ENCODE measurements around the gene UBE2Z.

UBE2Z gene

GRCh38 chr17:48951572-48951971 is 43.4 kb downstream of the UBE2Z start:
- TF ChIP-seq CTCF (IDR thresholded peaks at IDR 0.05; ENCODE audit: borderline replicate concordance, extremely low read depth, low read length, poor library complexity, severe bottlenecking), result no peak
- TF ChIP-seq EZH2 (IDR thresholded peaks at IDR 0.05; ENCODE audit: borderline replicate concordance, low read depth, low read length, severe bottlenecking), result no peak
- Histone ChIP-seq H3K4me3 (ENCODE audit: low read depth in 1 of 2, low read length in 2 of 2) (no peak overlapping the region), H2AFZ (ENCODE audit: low read depth, low read length) (no peak overlapping the region), H3K27ac (ENCODE audit: low read length) (no peak overlapping the region), H3K9me3 (ENCODE audit: insufficient read depth, low read length, severe bottlenecking) (no peaks in the 10 kb centered on the region), H3K79me2 (ENCODE audit: insufficient read depth, low read length) (no peaks in the 10 kb centered on the region), H3K4me2 (ENCODE audit: insufficient read depth, low read length) (no peak overlapping the region), H3K27me3 (ENCODE audit: insufficient read depth, low read length, poor library complexity) (no peaks in the 10 kb centered on the region), H4K20me1 (ENCODE audit: insufficient read depth, low read length) (no peaks in the 10 kb centered on the region), H3K9ac (ENCODE audit: low read depth, low read length) (no peak overlapping the region), H3K4me1 (ENCODE audit: insufficient read depth, low read length) (no peaks in the 10 kb centered on the region), H3K36me3 (ENCODE audit: insufficient read depth, low read length) (no peaks in the 10 kb centered on the region)
- ATAC-seq (ENCODE audit: insufficient read depth, low read depth) (no peak), DNase-seq (no peak)

DNA sequence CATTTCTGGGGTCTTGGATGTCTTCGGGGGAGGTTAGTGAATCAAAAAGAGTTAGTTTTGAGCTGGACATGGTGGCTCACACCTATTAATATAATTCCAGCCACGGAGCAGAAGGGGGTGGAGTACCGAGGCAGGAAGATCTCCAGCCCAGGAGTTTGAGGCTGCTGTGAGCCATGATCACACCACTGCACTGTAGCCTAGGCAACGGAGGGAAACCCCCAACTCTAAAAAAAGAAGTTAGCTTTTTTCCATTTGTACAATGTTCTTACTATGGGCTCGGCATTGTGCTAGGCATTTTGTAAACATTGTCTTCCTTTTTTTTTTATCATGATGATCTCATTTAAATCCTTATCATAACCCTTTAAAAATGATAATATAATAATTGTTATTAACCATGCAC is 44.7 kb downstream of the UBE2Z start:
- H3K4me1 ChIP-seq (ENCODE audit: insufficient read depth, low read length), result no peaks in the 10 kb centered on the region
- H3K27me3 ChIP-seq (ENCODE audit: insufficient read depth, low read length, poor library complexity), result no peaks in the 10 kb centered on the region
- no peak overlapping the region for H2AFZ ChIP-seq (ENCODE audit: low read depth, low read length)
- H3K27ac ChIP-seq (ENCODE audit: low read length), result no peak overlapping the region
- ATAC-seq (ENCODE audit: insufficient read depth, low read depth) (no peak), DNase-seq (no peak)
- no peak overlapping the region for H3K9ac ChIP-seq (ENCODE audit: low read depth, low read length)
- no peaks in the 10 kb centered on the region for H3K79me2 ChIP-seq (ENCODE audit: insufficient read depth, low read length)
- H3K4me3 ChIP-seq (ENCODE audit: low read depth in 1 of 2, low read length in 2 of 2), result no peak overlapping the region
- no peaks in the 10 kb centered on the region for H4K20me1 ChIP-seq (ENCODE audit: insufficient read depth, low read length)
- TF ChIP-seq CTCF (IDR thresholded peaks at IDR 0.05; ENCODE audit: borderline replicate concordance, extremely low read depth, low read length, poor library complexity, severe bottlenecking), result no peak
- TF ChIP-seq EZH2 (IDR thresholded peaks at IDR 0.05; ENCODE audit: borderline replicate concordance, low read depth, low read length, severe bottlenecking), result no peak
- H3K9me3 ChIP-seq (ENCODE audit: insufficient read depth, low read length, severe bottlenecking), result no peaks in the 10 kb centered on the region
- H3K36me3 ChIP-seq (ENCODE audit: insufficient read depth, low read length), result no peaks in the 10 kb centered on the region
- H3K4me2 ChIP-seq (ENCODE audit: insufficient read depth, low read length), result no peak overlapping the region

DNA sequence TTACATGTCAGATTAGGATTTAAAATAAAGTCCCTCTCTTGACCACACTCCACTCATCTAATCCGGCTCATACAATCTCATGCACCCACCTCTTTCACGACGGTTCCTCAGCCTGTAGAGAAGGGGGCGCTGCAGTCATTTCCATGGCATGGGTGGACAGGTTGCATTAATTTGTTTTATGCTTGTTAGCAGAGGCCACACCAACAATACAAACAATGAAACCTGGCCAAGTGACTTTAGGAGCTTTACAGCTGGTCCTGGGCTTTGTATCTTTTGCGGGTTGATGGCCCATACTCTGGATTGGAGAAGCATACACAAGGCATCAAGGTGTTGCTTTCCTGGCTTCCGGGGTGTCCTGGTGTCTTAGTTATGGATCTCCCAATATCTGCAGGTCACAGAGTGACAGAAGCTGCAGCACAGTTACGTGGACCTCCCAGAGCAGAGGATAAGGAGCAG is 46.1 kb downstream of the UBE2Z start:
- no peaks in the 10 kb centered on the region for H3K9me3 ChIP-seq (ENCODE audit: insufficient read depth, low read length, severe bottlenecking)
- no peak overlapping the region for H3K4me2 ChIP-seq (ENCODE audit: insufficient read depth, low read length)
- TF ChIP-seq CTCF (IDR thresholded peaks at IDR 0.05; ENCODE audit: borderline replicate concordance, extremely low read depth, low read length, poor library complexity, severe bottlenecking) (peak; percentile 30), EZH2 (IDR thresholded peaks at IDR 0.05; ENCODE audit: borderline replicate concordance, low read depth, low read length, severe bottlenecking) (no peak)
- no peak overlapping the region for H3K9ac ChIP-seq (ENCODE audit: low read depth, low read length)
- no peaks in the 10 kb centered on the region for H3K79me2 ChIP-seq (ENCODE audit: insufficient read depth, low read length)
- no peak overlapping the region for H3K4me3 ChIP-seq (ENCODE audit: low read depth in 1 of 2, low read length in 2 of 2)
- DNase-seq, result no peak
- H3K27ac ChIP-seq (ENCODE audit: low read length), result no peak overlapping the region
- ATAC-seq (ENCODE audit: insufficient read depth, low read depth), result no peak
- H4K20me1 ChIP-seq (ENCODE audit: insufficient read depth, low read length), result no peaks in the 10 kb centered on the region
- no peak overlapping the region for H2AFZ ChIP-seq (ENCODE audit: low read depth, low read length)
- peaks cover 5% of the 10 kb centered on the region for H3K27me3 ChIP-seq (ENCODE audit: insufficient read depth, low read length, poor library complexity)
- H3K36me3 ChIP-seq (ENCODE audit: insufficient read depth, low read length), result no peaks in the 10 kb centered on the region
- no peaks in the 10 kb centered on the region for H3K4me1 ChIP-seq (ENCODE audit: insufficient read depth, low read length)

All from DND-41 (cell line).